Activated T-helper 17 cell treated with anti-CD3 and anti-CD28 coated beads, Interleukin-2, amount 50 U/mL, for 72 hours (primary cell): Measurements from ENCODE around the gene LDLRAD1. TPM values are rescaled to one million over a fixed set of nuclear protein-coding genes. Genes with fewer than 3 reads are reported as not detected.
"Not testable (repeated sequence)": the region's sequence is repeated elsewhere in the genome, so short reads cannot be mapped to it uniquely, and the experiment has no call there.

Experiments used
- ATAC-seq: fragments of 150-1000 bp; cut with Tn5 transposase; replicated peaks from 2 replicates; pipeline ENCODE4 v1.10.0; 2021; ENCODE audit warnings: mild to moderate bottlenecking, moderate library complexity
- H3K27ac Mint-ChIP-seq: one replicate; pipeline ENCODE4 v1.8.0; 2022; ENCODE audit warnings: mixed read lengths
- H3K27me3 Mint-ChIP-seq: one replicate; pipeline ENCODE4 v1.8.0; 2022; ENCODE audit warnings: mixed read lengths
- H3K36me3 Mint-ChIP-seq: one replicate; pipeline ENCODE4 v1.8.0; 2022; ENCODE audit warnings: low read depth, mild to moderate bottlenecking, mixed read lengths
- H3K4me1 Mint-ChIP-seq: one replicate; pipeline ENCODE4 v1.8.0; 2022; ENCODE audit warnings: mixed read lengths
- H3K4me3 Mint-ChIP-seq: one replicate; pipeline ENCODE4 v1.8.0; 2022; ENCODE audit warnings: mild to moderate bottlenecking, mixed read lengths
- H3K9me3 Mint-ChIP-seq: one replicate; pipeline ENCODE4 v1.8.0; 2022; ENCODE audit warnings: mixed read lengths
- total RNA-seq, 2 donors: library from RNA; stranded (reverse); gene quantifications; one replicate each; pipeline ENCODE4 v1.2.3, GENCODE V29; 2022

LDLRAD1 gene
- total RNA-seq, 2 donors from 2014 or later, result not detected

- Mint-ChIP-seq H3K4me1 (no peaks in the 10 kb centered on the region), H3K9me3 (no peaks in the 10 kb centered on the region), H3K27me3 (peaks cover 9% of the 10 kb centered on the region), H3K36me3 (no peaks in the 10 kb centered on the region), H3K4me3 (no peak overlapping the region), H3K27ac (no peak overlapping the region)
- no peak for ATAC-seq
Observed at GRCh38 chr1:54009406-54009805, 8.6 kb downstream of the LDLRAD1 start.

- Mint-ChIP-seq H3K36me3 (no peaks in the 10 kb centered on the region), H3K4me1 (no peaks in the 10 kb centered on the region), H3K9me3 (no peaks in the 10 kb centered on the region), H3K4me3 (no peak overlapping the region), H3K27ac (no peak overlapping the region), H3K27me3 (peaks cover 9% of the 10 kb centered on the region)
- ATAC-seq, result no peak
Observed at GRCh38 chr1:54008876-54009275, 9.1 kb downstream of the LDLRAD1 start.

GRCh38 chr1:54007613-54008012 is 10.4 kb downstream of the LDLRAD1 start:
- no peak for ATAC-seq
- H3K27ac Mint-ChIP-seq, result no peak overlapping the region
- no peaks in the 10 kb centered on the region for H3K36me3 Mint-ChIP-seq
- H3K4me3 Mint-ChIP-seq, result no peak overlapping the region
- H3K4me1 Mint-ChIP-seq, result no peaks in the 10 kb centered on the region
- no peaks in the 10 kb centered on the region for H3K9me3 Mint-ChIP-seq
- H3K27me3 Mint-ChIP-seq, result peaks cover 5% of the 10 kb centered on the region

- Mint-ChIP-seq H3K27me3 (peaks cover 7% of the 10 kb centered on the region), H3K9me3 (no peaks in the 10 kb centered on the region), H3K4me3 (no peak overlapping the region), H3K4me1 (no peaks in the 10 kb centered on the region), H3K27ac (no peak overlapping the region), H3K36me3 (no peaks in the 10 kb centered on the region)
- ATAC-seq, result no peak
Observed at GRCh38 chr1:54006508-54006907, 11.5 kb downstream of the LDLRAD1 start.

DNA sequence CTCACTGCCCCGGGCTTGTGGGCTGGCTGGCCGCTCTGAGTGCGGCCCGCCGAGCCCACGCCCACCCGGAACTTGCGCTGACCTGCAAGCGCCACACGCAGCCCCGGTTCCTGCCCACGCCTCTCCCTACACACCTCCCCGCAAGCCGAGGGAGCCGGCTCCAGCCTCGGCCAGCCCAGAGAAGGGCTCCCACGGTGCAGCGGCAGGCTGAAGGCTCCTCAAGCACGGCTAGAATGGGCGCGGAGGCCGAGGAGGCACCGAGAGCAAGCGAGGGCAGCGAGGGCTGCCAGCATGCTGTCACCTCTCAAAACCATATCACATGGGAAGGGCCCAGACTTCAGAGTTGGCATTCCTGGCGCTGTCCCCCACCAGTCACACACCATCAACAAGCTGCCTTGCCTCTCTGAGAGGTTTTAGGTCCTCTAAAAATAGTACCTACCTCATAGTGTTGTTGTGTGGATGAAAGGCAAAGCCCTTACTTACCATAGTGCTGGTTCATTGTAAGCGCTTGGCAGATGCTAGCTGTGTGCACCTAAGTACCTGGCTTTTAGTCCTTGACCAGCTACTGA is 13.4 kb downstream of the LDLRAD1 start:
- Mint-ChIP-seq H3K36me3 (no peaks in the 10 kb centered on the region), H3K4me3 (no peak overlapping the region), H3K27ac (no peak overlapping the region), H3K27me3 (peaks cover 7% of the 10 kb centered on the region), H3K9me3 (no peaks in the 10 kb centered on the region), H3K4me1 (no peaks in the 10 kb centered on the region)
- no peak for ATAC-seq

GRCh38 chr1:54003750-54004480 is 14.1 kb downstream of the LDLRAD1 start:
- H3K27me3 Mint-ChIP-seq, ATAC-seq, H3K9me3 Mint-ChIP-seq, H3K27ac Mint-ChIP-seq, H3K36me3 Mint-ChIP-seq, H3K4me1 Mint-ChIP-seq, H3K4me3 Mint-ChIP-seq: not testable (repeated sequence)

DNA sequence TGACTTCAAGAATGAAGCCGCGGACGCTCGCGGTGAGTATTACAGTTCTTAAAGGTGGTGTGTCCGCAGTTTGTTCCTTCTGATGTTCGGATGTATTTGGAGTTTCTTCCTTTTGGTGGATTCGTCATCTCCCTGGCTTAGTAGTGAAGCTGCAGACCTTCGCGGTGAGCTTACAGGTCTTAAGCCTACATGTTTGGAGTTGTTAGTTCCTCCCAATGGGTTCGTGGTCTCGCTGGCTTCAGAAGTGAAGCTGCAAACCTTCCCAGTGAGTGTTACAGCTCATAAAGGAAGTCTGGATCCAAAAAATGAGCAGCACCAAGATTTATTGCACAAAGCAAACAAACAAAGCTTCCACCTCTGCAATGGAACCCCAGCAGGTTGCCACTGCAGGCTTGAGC is 14.7 kb downstream of the LDLRAD1 start:
- H3K27ac Mint-ChIP-seq, result no peak overlapping the region
- H3K27me3 Mint-ChIP-seq, result peaks cover 7% of the 10 kb centered on the region
- H3K4me1 Mint-ChIP-seq, result no peaks in the 10 kb centered on the region
- no peak overlapping the region for H3K4me3 Mint-ChIP-seq
- no peak for ATAC-seq
- H3K36me3 Mint-ChIP-seq, result no peaks in the 10 kb centered on the region
- H3K9me3 Mint-ChIP-seq, result no peaks in the 10 kb centered on the region

DNA sequence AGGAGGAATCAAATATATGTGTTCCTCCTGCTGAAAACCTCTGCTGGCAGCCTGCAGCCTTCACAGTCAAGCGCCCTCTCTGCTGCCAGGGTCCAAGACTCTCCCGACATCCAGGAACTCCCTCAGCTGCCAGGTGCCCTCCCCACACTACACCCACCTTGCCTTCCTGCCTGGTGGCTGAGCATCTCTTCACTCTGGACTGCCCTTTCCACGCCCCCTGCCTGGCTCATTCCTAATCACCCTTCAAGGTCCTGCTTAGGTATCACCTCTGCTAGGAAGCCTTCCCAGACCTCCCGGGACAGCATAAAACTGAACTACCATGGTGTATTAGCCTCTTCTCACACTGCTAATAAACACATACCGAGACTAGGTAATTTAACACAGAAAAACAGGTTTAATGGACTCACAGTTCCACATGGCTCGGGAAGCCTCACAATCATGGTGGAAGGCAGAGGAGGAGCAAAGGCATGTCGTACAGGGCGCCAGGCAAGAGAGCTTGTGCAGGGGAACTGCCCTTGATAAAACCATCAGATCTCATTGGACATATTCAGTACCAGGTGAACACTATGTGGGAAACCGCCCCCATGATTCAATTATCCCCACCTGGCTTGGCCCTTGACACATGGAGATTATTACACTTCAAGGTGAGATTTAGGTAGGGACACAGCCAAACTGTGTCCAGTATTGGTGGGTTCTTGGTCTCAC is 15.3 kb downstream of the LDLRAD1 start:
- Mint-ChIP-seq H3K27ac (no peak overlapping the region), H3K36me3 (no peaks in the 10 kb centered on the region), H3K4me3 (no peak overlapping the region), H3K27me3 (peaks cover 7% of the 10 kb centered on the region), H3K9me3 (no peaks in the 10 kb centered on the region), H3K4me1 (no peaks in the 10 kb centered on the region)
- no peak for ATAC-seq

GRCh38 chr1:54001591-54001990 is 16.4 kb downstream of the LDLRAD1 start:
- Mint-ChIP-seq H3K36me3 (no peaks in the 10 kb centered on the region), H3K9me3 (no peaks in the 10 kb centered on the region), H3K4me1 (no peaks in the 10 kb centered on the region), H3K27me3 (peaks cover 7% of the 10 kb centered on the region), H3K27ac (no peak overlapping the region), H3K4me3 (no peak overlapping the region)
- no peak for ATAC-seq

DNA sequence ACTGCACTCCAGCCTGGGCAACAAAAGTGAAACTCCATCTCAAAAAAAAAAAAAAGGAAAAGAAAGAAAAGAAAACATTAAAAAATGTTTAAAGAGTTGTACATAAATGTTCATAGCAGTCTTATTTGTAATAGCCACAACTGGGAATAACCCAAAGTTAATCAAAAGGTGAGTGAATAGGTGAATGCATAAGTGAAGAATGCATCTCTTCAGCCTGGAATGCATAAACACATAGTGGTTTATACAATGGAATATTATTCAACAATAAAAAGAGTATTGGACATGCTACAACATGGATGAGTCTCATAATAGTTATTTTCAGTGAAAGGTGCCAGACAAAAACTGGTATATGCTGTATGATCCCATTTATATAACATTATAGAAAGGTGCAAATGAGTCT is 18.1 kb downstream of the LDLRAD1 start:
- Mint-ChIP-seq H3K4me3 (no peak overlapping the region), H3K27me3 (peaks cover 4% of the 10 kb centered on the region), H3K9me3 (no peaks in the 10 kb centered on the region), H3K4me1 (no peaks in the 10 kb centered on the region), H3K36me3 (no peaks in the 10 kb centered on the region), H3K27ac (no peak overlapping the region)
- no peak for ATAC-seq

GRCh38 chr1:53998223-53998622 is 19.8 kb downstream of the LDLRAD1 start:
- peaks cover 4% of the 10 kb centered on the region for H3K27me3 Mint-ChIP-seq
- H3K4me1 Mint-ChIP-seq, result no peaks in the 10 kb centered on the region
- H3K4me3 Mint-ChIP-seq, result no peak overlapping the region
- no peak overlapping the region for H3K27ac Mint-ChIP-seq
- no peaks in the 10 kb centered on the region for H3K36me3 Mint-ChIP-seq
- H3K9me3 Mint-ChIP-seq, result no peaks in the 10 kb centered on the region
- ATAC-seq, result no peak

- Mint-ChIP-seq H3K9me3 (no peaks in the 10 kb centered on the region), H3K27ac (no peak overlapping the region), H3K4me1 (no peaks in the 10 kb centered on the region), H3K36me3 (no peaks in the 10 kb centered on the region), H3K4me3 (no peak overlapping the region), H3K27me3 (no peaks in the 10 kb centered on the region)
- ATAC-seq, result no peak
Observed at GRCh38 chr1:53995683-53996082, 22.3 kb downstream of the LDLRAD1 start.

- not testable (repeated sequence) for H3K27ac Mint-ChIP-seq, H3K27me3 Mint-ChIP-seq, H3K9me3 Mint-ChIP-seq, H3K36me3 Mint-ChIP-seq, H3K4me3 Mint-ChIP-seq, ATAC-seq, H3K4me1 Mint-ChIP-seq
Observed at GRCh38 chr1:53994516-53994915, 23.5 kb downstream of the LDLRAD1 start.

DNA sequence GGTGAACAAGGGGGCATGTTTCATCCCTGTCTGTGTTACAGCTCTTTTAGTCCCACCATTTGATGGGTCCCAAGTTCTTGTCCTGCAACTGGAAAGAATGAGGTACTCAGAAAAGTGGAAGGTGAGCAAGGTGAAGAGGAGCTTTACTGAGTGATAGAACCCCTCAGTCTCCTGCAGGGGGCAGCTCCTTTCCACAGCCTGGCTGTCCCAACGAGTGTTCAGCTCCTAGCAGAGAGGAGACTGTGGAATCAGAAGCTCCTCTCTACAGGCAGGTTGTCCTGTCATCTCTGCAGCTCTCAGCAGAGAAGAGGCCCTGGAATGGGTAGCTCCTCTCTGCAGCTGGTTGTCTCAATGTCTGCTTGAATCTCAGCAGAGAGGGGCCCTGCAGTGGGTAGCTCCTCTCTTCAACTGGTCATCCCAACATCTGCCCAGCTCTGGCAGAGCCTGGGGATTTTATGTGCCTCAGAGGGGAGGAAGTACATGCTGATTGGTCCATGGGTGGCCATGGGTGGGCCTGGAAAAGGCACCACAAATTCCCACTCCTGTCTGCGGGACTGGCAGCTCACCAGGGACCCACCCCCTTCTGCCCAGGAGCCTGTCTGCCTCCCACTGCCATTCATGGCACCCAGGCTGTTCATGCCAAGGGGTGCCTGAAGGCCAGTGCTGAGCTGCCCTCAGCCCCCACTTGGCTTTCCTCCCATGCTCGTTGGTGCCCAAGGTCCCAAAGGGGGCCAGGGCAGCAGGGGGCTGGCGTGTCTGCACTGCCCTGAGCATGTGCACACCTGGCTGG is 25.7 kb downstream of the LDLRAD1 start:
- no peak for ATAC-seq
- Mint-ChIP-seq H3K27ac (no peak overlapping the region), H3K4me1 (no peaks in the 10 kb centered on the region), H3K36me3 (no peaks in the 10 kb centered on the region), H3K9me3 (no peaks in the 10 kb centered on the region), H3K4me3 (no peak overlapping the region), H3K27me3 (no peaks in the 10 kb centered on the region)
